MCF 10A (cell line): ENCODE measurements around the gene NCK2. TPM values are rescaled to one million over a fixed set of nuclear protein-coding genes. Genes with fewer than 3 reads are reported as not detected.
A peak's percentile ranks its signal among the peaks of the same experiment; 100 is the strongest.

ENCODE experiments used
- Bru-seq: library from RNA; stranded (reverse); fragments of 400-500 nt; gene quantifications from one replicate; lab custom pipeline; 2021; lab: Mats Ljungman, UMichigan
- BruChase-seq, 2 experiments: library from RNA; stranded (reverse); fragments of 400-500 nt; gene quantifications; one replicate each; lab custom pipeline; 2021; lab: Mats Ljungman, UMichigan
- BruUV-seq: library from RNA; stranded (reverse); fragments of 400-500 nt; replicated peaks from 2 replicates; lab custom pipeline; 2021; lab: Mats Ljungman, UMichigan
- CTCF ChIA-PET: fragments of 300-600 bp; sonication (Branson Sonifier 250); formaldehyde crosslinking; extraction: SDS; loops from one replicate; lab custom pipeline; 2021; ENCODE audit warnings: antibody characterized with exemption, inconsistent platforms; lab: Yijun Ruan, JAX
- POLR2A ChIA-PET: fragments of 300-600, 350-650 bp; sonication (Branson Sonifier 250); formaldehyde crosslinking; extraction: SDS; loops from one replicate; lab custom pipeline; 2020; ENCODE audit warnings: antibody characterized with exemption, inconsistent platforms; lab: Yijun Ruan, JAX
- DNase-seq: peaks from one replicate; pipeline ENCODE4 v3.0.0-alpha.2; 2018; ENCODE audit not compliant: unreplicated experiment
- H3K27ac Mint-ChIP-seq: one replicate; pipeline ENCODE4 v1.8.0; 2022; ENCODE audit warnings: mild to moderate bottlenecking, low read depth, mixed read lengths; ENCODE audit not compliant: unreplicated experiment
- H3K27me3 Mint-ChIP-seq: one replicate; pipeline ENCODE4 v1.8.0; 2022; ENCODE audit warnings: mixed read lengths; ENCODE audit not compliant: insufficient read depth, unreplicated experiment
- H3K36me3 Mint-ChIP-seq: one replicate; pipeline ENCODE4 v1.8.0; 2022; ENCODE audit warnings: mild to moderate bottlenecking, moderate library complexity, mixed read lengths; ENCODE audit not compliant: insufficient read depth, unreplicated experiment
- H3K4me1 Mint-ChIP-seq: one replicate; pipeline ENCODE4 v1.8.0; 2022; ENCODE audit warnings: mixed read lengths; ENCODE audit not compliant: insufficient read depth, unreplicated experiment
- H3K4me3 Mint-ChIP-seq: one replicate; pipeline ENCODE4 v1.8.0; 2022; ENCODE audit warnings: mild to moderate bottlenecking, moderate library complexity, mixed read lengths; ENCODE audit not compliant: unreplicated experiment
- H3K9me3 Mint-ChIP-seq: one replicate; pipeline ENCODE4 v1.8.0; 2022; ENCODE audit warnings: mixed read lengths; ENCODE audit not compliant: unreplicated experiment
- intact Hi-C: fragments of 100-400 bp; cut with micrococcal nuclease; formaldehyde crosslinking; loops from 2 replicates; pipeline ENCODE4 v1.14.1; 2022
- long read RNA-seq: library from polyadenylated mRNA; stranded (forward); transcript quantifications from one replicate; pipeline ENCODE4 v2.0.0, GENCODE V29; 2022
- total RNA-seq: library from RNA; stranded (reverse); gene quantifications from 2 replicates; pipeline ENCODE4 v1.2.3, GENCODE V29; 2022
- TF ChIP-seq, protein P1 (sequence below): fragments of 200-600 bp; IDR thresholded peaks from one replicate; pipeline ENCODE4 v1.8.0; 2022; ENCODE audit warnings: antibody characterized with exemption, mild to moderate bottlenecking; ENCODE audit not compliant: unreplicated experiment

NCK2 gene
- total RNA-seq: 35.3 and 36.5 TPM in 2 replicates
- percentile 69 among the genes with signal in this experiment for Bru-seq, nascent RNA
- BruChase-seq, experiment 1, labeled RNA remaining after a 6-hour chase: percentile 58 among the genes with signal in this experiment
- percentile 60 among the genes with signal in this experiment for BruChase-seq, experiment 2, labeled RNA remaining after a 2-hour chase
- long read RNA-seq, transcript NCK2-201 (5 exons, 2,683 nt): major isoform, 79 of 115 reads
- long read RNA-seq, transcript NCK2-205 (4 exons, 1,795 nt): minor isoform, 15 of 115 reads
- long read RNA-seq, partial matches to known transcripts: 6 of 115 reads
- long read RNA-seq, other reads (novel, unspliced or antisense): 15 of 115 reads

DNA sequence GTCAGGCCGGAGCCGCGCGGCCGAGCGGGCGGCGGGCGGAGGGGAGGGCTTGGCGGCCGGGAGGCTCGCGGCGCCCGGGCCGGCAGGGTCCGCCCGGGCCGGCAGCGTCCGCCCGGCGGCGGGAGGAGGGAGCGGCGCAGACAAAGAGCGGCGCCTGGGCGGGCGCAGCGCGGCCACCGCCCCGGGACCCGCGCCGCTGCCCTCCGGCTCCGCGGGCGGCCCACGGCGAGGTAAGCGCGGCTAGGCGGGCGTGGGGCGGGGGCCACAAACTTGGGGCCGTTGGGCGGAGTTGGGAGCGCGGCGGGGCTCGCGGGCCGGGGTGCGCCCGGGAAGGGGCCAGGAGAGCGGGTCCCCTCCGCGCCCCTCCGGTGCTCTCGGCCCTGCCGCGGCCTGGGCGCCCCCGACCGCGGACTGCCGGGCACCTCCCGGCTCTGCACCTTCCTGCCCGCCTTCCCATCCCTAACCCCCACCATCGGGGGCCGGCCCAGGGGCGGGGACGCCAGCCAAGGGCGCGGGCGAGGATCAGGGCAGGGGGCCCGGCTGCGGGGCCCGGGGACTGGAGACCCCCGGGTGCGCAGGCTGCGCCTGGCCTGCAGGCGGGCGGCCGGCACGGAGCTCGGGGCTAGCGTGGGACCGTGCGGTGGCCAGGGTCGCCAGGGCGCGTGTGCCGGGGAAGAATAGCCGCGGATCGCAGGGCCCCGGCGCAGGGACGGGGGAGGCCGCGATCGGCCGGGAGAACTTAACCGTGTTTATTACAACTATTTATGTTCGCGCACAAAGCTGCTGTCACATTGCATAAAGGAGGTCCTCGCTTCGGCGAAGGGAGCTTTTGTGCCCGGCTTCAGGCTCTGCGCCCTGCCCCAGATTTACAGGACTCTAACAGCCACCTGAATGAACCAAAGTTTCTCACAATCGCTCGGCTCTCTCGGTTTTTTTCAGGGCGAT, at the start of gene NCK2:
TSS of gene NCK2 (plus strand) at position 4 of the 945 bp plus-strand sequence. CDS start 110,152 bp downstream, outside the sequence.
- Mint-ChIP-seq H3K27me3 (no peaks in the 10 kb centered on the region), H3K4me3 (peak within 1 kb of the TSS; percentile 81), H3K27ac (peak within 1 kb of the TSS; percentile 85), H3K36me3 (no peaks in the 10 kb centered on the region), H3K9me3 (no peaks in the 10 kb centered on the region), H3K4me1 (peaks cover 19% of the 10 kb centered on the region)
- BruUV-seq: no TSS peak
- ChIA-PET CTCF (interaction anchor here (0.6 to 1.3 kb wide), 3 partner anchors 10 to 260 kb away, joined by 3 to 4 read pairs (median 3); no protein-coding TSS in a partner anchor), POLR2A (interaction anchor here (0.7 to 2.0 kb wide), 8 partner anchors 17 to 111 kb away, joined by 3 to 5 read pairs (median 4); no protein-coding TSS in a partner anchor)
- peak; percentile 34 for DNase-seq
- TF ChIP-seq, protein P1, sequence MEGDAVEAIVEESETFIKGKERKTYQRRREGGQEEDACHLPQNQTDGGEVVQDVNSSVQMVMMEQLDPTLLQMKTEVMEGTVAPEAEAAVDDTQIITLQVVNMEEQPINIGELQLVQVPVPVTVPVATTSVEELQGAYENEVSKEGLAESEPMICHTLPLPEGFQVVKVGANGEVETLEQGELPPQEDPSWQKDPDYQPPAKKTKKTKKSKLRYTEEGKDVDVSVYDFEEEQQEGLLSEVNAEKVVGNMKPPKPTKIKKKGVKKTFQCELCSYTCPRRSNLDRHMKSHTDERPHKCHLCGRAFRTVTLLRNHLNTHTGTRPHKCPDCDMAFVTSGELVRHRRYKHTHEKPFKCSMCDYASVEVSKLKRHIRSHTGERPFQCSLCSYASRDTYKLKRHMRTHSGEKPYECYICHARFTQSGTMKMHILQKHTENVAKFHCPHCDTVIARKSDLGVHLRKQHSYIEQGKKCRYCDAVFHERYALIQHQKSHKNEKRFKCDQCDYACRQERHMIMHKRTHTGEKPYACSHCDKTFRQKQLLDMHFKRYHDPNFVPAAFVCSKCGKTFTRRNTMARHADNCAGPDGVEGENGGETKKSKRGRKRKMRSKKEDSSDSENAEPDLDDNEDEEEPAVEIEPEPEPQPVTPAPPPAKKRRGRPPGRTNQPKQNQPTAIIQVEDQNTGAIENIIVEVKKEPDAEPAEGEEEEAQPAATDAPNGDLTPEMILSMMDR: no peak
- intact Hi-C loops: loop anchor here (5.0 kb wide), 3 partner anchors 168 to 358 kb away; no protein-coding TSS in a partner anchor

DNA sequence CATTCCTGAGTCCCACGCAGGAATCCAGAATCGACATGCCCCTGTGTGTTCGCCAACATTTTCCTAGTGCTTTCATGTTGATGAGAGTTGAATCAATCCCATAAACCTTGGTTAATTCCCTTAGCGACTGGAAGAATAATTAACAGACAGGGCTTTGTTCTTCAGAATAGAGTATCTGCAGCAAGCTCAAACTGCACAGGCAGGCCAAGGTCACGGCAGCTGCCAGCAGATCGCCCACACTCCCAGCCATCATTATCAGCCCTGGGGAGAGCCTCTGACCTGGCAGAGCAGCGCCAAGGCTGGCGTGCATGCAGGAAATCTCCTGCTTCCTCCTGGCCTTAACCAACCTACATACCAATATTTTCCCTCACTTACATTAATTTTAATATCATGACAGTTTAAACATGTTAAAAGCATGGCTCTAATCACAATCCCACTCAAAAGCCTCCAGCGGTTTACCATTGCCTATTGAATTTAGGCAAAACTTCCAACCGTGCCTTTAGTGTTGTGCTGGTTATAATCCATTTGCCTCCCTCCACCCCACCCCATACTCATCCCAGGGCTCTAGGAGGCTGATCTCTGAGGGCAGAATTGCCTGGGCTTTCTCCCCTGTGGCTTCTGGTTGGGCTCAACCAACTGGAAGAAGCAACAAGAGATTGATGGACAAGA, 46.8 kb upstream of the NCK2 start:
- TF ChIP-seq, protein P1: no peak
- CTCF ChIA-PET: no interaction called here
- H3K9me3 Mint-ChIP-seq: no peaks in the 10 kb centered on the region
- no peaks in the 10 kb centered on the region for H3K4me1 Mint-ChIP-seq
- no peak for DNase-seq
- peaks cover 4% of the 10 kb centered on the region for H3K36me3 Mint-ChIP-seq
- no TSS peak for BruUV-seq
- H3K27me3 Mint-ChIP-seq: peaks cover 59% of the 10 kb centered on the region
- H3K27ac Mint-ChIP-seq: no peak overlapping the region
- H3K4me3 Mint-ChIP-seq: no peak overlapping the region
- intact Hi-C loops: no loop called here
- POLR2A ChIA-PET: no interaction called here

DNA sequence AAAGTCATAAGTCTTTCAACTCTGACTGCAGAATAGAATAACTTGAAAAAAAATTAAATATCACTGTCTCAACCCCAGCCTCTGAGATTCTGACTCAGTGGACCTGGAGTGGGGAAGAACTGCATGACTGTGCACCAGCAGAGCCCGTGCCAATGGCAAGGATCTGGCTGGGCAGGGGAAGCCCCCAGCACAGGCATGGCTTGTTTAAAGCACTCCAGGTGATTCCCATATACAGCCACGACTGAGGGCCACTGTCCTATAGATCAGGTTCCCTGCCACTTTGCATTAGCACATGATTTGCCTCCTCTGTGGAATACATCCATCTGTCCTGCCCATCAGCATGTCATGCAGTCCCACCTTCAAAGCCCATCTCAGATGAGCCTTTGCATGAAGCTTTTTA, 45.9 kb upstream of the NCK2 start:
- DNase-seq: no peak
- Mint-ChIP-seq H3K27ac (no peak overlapping the region), H3K9me3 (no peaks in the 10 kb centered on the region), H3K36me3 (peaks cover 4% of the 10 kb centered on the region), H3K4me1 (no peaks in the 10 kb centered on the region), H3K4me3 (no peak overlapping the region), H3K27me3 (peaks cover 68% of the 10 kb centered on the region)
- BruUV-seq: no TSS peak
- POLR2A ChIA-PET: no interaction called here
- TF ChIP-seq, protein P1: no peak
- CTCF ChIA-PET: no interaction called here
- intact Hi-C loops: no loop called here
